GM12878 (cell line): ENCODE data around the gene OSBP. TPM values are rescaled to one million over a fixed set of nuclear protein-coding genes. Genes with fewer than 3 reads are reported as not detected.

Experiments
- BHLHE40 ChIP-seq, 2 experiments: fragments of 450-650 bp in 1 of 2; IDR thresholded peaks; 2 replicates each; pipeline ENCODE4 v1.6.1; 2011 to 2017; ENCODE audit warnings: low read depth in 2 of 2, borderline replicate concordance in 1 of 2, improper control_type of control experiment in 1 of 2, low read length in 1 of 2, mild to moderate bottlenecking in 1 of 2
- HSF1 ChIP-seq: fragments of 150-350 bp; IDR thresholded peaks from 2 replicates; pipeline ENCODE4 v1.6.1; 2014; ENCODE audit warnings: mild to moderate bottlenecking, low read depth, low read length
- RFX5 ChIP-seq: IDR thresholded peaks from 2 replicates; pipeline ENCODE4 v1.6.1; 2011; ENCODE audit warnings: low read depth, low read length, improper control_type of control experiment
- SREBF1 ChIP-seq: IDR thresholded peaks from 2 replicates; pipeline ENCODE4 v1.6.1; 2012; ENCODE audit warnings: mild to moderate bottlenecking, low read length
- WRNIP1 ChIP-seq: IDR thresholded peaks from 2 replicates; pipeline ENCODE4 v1.6.1; 2011; ENCODE audit warnings: low read depth, low read length, improper control_type of control experiment, borderline replicate concordance
- ZBED1 ChIP-seq: IDR thresholded peaks from 2 replicates; pipeline ENCODE4 v1.6.1; 2016; ENCODE audit warnings: borderline replicate concordance
- ZNF274 ChIP-seq: IDR thresholded peaks from one replicate; pipeline ENCODE4 v1.8.0; 2011; ENCODE audit not compliant: insufficient read length, insufficient read depth
- polyA plus RNA-seq, 11 experiments: library from polyadenylated mRNA; depleted of rRNA in 4 of 11; unstranded in 6 of 11; stranded (reverse) in 5 of 11; fragments of >200 nt; fragmentation: Nextera tagmentation in 4 of 11; fragmentation: Illumina TruSeq in 1 of 11; extraction: Ambion mirVana in 4 of 11; extraction: Trizol in 1 of 11; gene quantifications; 1 replicate in 1 of 11; 2 replicates in 10 of 11; pipeline versions ENCODE4 v1.2.1 to v1.2.3, GENCODE V29; 2011 to 2016; ENCODE audit warnings: inconsistent platforms in 2 of 11, missing spikeins in 2 of 11, low read depth in 1 of 11
- total RNA-seq, 4 experiments: library from RNA; depleted of rRNA in 3 of 4; stranded (reverse); fragments of >200 nt in 3 of 4; fragmentation: Illumina TruSeq in 1 of 4; extraction: Trizol in 1 of 4; gene quantifications; 2 replicates each; pipeline versions ENCODE4 v1.2.1 to v1.2.3, GENCODE V29; 2013 to 2021
- TF ChIP-seq, protein P1 (sequence below): IDR thresholded peaks from 2 replicates; pipeline ENCODE4 v1.6.1; 2012; ENCODE audit warnings: improper control_type of control experiment, low read depth, low read length; ENCODE audit not compliant: insufficient replicate concordance

OSBP gene
- total and polyA plus RNA-seq, 10 of the 15 experiments (the other 5 are each of a cell fraction or from before 2014, with no cell fraction given) = 5.9 to 41.2 (median 21.7) TPM

GRCh38 chr11:59602432-59602831 lies 13.1 kb downstream of the OSBP start (continued):
- TF ChIP-seq, protein P1, sequence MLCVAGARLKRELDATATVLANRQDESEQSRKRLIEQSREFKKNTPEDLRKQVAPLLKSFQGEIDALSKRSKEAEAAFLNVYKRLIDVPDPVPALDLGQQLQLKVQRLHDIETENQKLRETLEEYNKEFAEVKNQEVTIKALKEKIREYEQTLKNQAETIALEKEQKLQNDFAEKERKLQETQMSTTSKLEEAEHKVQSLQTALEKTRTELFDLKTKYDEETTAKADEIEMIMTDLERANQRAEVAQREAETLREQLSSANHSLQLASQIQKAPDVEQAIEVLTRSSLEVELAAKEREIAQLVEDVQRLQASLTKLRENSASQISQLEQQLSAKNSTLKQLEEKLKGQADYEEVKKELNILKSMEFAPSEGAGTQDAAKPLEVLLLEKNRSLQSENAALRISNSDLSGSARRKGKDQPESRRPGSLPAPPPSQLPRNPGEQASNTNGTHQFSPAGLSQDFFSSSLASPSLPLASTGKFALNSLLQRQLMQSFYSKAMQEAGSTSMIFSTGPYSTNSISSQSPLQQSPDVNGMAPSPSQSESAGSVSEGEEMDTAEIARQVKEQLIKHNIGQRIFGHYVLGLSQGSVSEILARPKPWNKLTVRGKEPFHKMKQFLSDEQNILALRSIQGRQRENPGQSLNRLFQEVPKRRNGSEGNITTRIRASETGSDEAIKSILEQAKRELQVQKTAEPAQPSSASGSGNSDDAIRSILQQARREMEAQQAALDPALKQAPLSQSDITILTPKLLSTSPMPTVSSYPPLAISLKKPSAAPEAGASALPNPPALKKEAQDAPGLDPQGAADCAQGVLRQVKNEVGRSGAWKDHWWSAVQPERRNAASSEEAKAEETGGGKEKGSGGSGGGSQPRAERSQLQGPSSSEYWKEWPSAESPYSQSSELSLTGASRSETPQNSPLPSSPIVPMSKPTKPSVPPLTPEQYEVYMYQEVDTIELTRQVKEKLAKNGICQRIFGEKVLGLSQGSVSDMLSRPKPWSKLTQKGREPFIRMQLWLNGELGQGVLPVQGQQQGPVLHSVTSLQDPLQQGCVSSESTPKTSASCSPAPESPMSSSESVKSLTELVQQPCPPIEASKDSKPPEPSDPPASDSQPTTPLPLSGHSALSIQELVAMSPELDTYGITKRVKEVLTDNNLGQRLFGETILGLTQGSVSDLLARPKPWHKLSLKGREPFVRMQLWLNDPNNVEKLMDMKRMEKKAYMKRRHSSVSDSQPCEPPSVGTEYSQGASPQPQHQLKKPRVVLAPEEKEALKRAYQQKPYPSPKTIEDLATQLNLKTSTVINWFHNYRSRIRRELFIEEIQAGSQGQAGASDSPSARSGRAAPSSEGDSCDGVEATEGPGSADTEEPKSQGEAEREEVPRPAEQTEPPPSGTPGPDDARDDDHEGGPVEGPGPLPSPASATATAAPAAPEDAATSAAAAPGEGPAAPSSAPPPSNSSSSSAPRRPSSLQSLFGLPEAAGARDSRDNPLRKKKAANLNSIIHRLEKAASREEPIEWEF = no peak
- TF ChIP-seq BHLHE40 (IDR thresholded peaks at IDR 0.05; ENCODE audit: borderline replicate concordance in 1 of 2, low read depth in 2 of 2, low read length in 1 of 2) (no peak), RFX5 (no peak), SREBF1 (no peak), ZBED1 (no peak), HSF1 (no peak), ZNF274 (no peak), WRNIP1 (no peak)
